SK-N-SH (cell line): ENCODE measurements around the gene GTPBP4. TPM values are rescaled to one million over a fixed set of nuclear protein-coding genes. Genes with fewer than 3 reads are reported as not detected.

ENCODE experiments used
- CTCF ChIA-PET: fragments of 300-600, 350-600 bp; formaldehyde crosslinking; extraction: SDS; loops from one replicate; lab custom pipeline; 2021; lab: Yijun Ruan, JAX
- POLR2A ChIA-PET: fragments of 350-600 bp; sonication (Branson Sonifier 250); formaldehyde crosslinking; extraction: SDS; loops from one replicate; lab custom pipeline; 2020; ENCODE audit warnings: antibody characterized with exemption, inconsistent platforms; lab: Yijun Ruan, JAX
- DNase-seq: peaks from one replicate; pipeline ENCODE4 v3.0.0; 2012
- H2AFZ ChIP-seq: fragments of 200-600 bp; sonication (generic); 2 replicates; pipeline ENCODE4 v1.8.1; 2016; ENCODE audit warnings: antibody characterized with exemption, mild to moderate bottlenecking, low read depth
- H3F3A ChIP-seq: fragments of 200-600 bp; sonication (generic); replicated peaks from 2 replicates; pipeline ENCODE3; 2016; ENCODE audit warnings: antibody characterized with exemption, mild to moderate bottlenecking; ENCODE audit not compliant: insufficient read depth
- H3K27ac ChIP-seq, 2 experiments: fragments of 200-500 bp in 1 of 2; fragments of 200-600 bp in 1 of 2; sonication (Bioruptor generic) in 1 of 2; sonication (generic), shearing (Covaris generic) in 1 of 2; 2 replicates each; pipeline versions ENCODE4 v1.5.1 to v1.6.1; 2014 to 2016; ENCODE audit warnings: low read depth in 2 of 2, inconsistent platforms in 1 of 2, low read length in 1 of 2, mild to moderate bottlenecking in 1 of 2, mixed read lengths in 1 of 2
- H3K27me3 ChIP-seq: fragments of 200-600 bp; sonication (generic), shearing (Covaris generic); 2 replicates; pipeline ENCODE4 v1.6.1; 2016; ENCODE audit warnings: mixed run types; ENCODE audit not compliant: insufficient read depth
- H3K36me3 ChIP-seq, 2 experiments: fragments of 200-500 bp in 1 of 2; fragments of 200-600 bp in 1 of 2; sonication (Bioruptor generic) in 1 of 2; sonication (generic) in 1 of 2; replicated peaks in 1 of 2; 2 replicates each; pipeline versions ENCODE3 to v1.5.1; 2014 to 2016; ENCODE audit warnings: low read length in 1 of 2, mild to moderate bottlenecking in 1 of 2; ENCODE audit not compliant: insufficient read depth in 2 of 2, control insufficient read depth in 1 of 2
- H3K4me1 ChIP-seq, 2 experiments: fragments of 200-500 bp in 1 of 2; fragments of 200-600 bp in 1 of 2; sonication (Bioruptor generic) in 1 of 2; sonication (generic), shearing (Covaris generic) in 1 of 2; 2 replicates each; pipeline versions ENCODE4 v1.5.1 to v1.6.1; 2014 to 2016; ENCODE audit warnings: low read depth in 1 of 2, low read length in 1 of 2, mixed run types in 1 of 2; ENCODE audit not compliant: insufficient read depth in 2 of 2, control insufficient read depth in 1 of 2
- H3K4me2 ChIP-seq: fragments of 200-600 bp; sonication (generic), shearing (Covaris generic); 2 replicates; pipeline ENCODE4 v1.6.1; 2017; ENCODE audit warnings: mixed run types
- H3K4me3 ChIP-seq, 2 experiments: fragments of 200-500 bp in 1 of 2; fragments of 200-600 bp in 1 of 2; sonication (Bioruptor generic) in 1 of 2; sonication (generic), shearing (Covaris generic) in 1 of 2; 2 replicates each; pipeline versions ENCODE4 v1.5.1 to v1.8.1; 2014 to 2016; ENCODE audit warnings: low read depth in 2 of 2, inconsistent platforms in 1 of 2, low read length in 1 of 2, mild to moderate bottlenecking in 1 of 2, mixed read lengths in 1 of 2, moderate library complexity in 1 of 2
- H3K79me2 ChIP-seq: fragments of 200-600 bp; sonication (generic); 2 replicates; pipeline ENCODE4 v1.8.1; 2017; ENCODE audit warnings: mild to moderate bottlenecking; ENCODE audit not compliant: insufficient read depth
- H3K9ac ChIP-seq: fragments of 200-600 bp; sonication (generic); 2 replicates; pipeline ENCODE4 v1.6.1; 2017; ENCODE audit warnings: mixed run types
- H3K9me2 ChIP-seq: fragments of 200-600 bp; sonication (generic); 2 replicates; pipeline ENCODE4 v1.6.1; 2017; ENCODE audit warnings: mixed run types
- H3K9me3 ChIP-seq: fragments of 200-600 bp; sonication (generic); 2 replicates; pipeline ENCODE4 v1.6.1; 2017; ENCODE audit warnings: mixed run types, mild to moderate bottlenecking, moderate library complexity
- H4K20me1 ChIP-seq: fragments of 200-600 bp; sonication (generic); 2 replicates; pipeline ENCODE4 v1.6.1; 2017; ENCODE audit warnings: mild to moderate bottlenecking, mixed run types; ENCODE audit not compliant: insufficient read depth
- CHD2 ChIP-seq: fragments of 150-350 bp; IDR thresholded peaks from 2 replicates; pipeline ENCODE4 v1.6.1; 2018; ENCODE audit warnings: low read length; ENCODE audit not compliant: partially characterized antibody
- CTCF ChIP-seq: fragments of 200-600 bp; sonication (generic); IDR thresholded peaks from 2 replicates; pipeline ENCODE4 v1.6.1; 2017; ENCODE audit warnings: antibody characterized with exemption, mild to moderate bottlenecking, moderate library complexity
- ELF1 ChIP-seq: IDR thresholded peaks from 2 replicates; pipeline ENCODE4 v1.4.0; 2012
- EZH2phosphoT487 ChIP-seq: fragments of 200-600 bp; sonication (generic); IDR thresholded peaks from 2 replicates; pipeline ENCODE4 v1.6.1; 2017; ENCODE audit warnings: low read depth, mixed run types, mild to moderate bottlenecking, antibody characterized with exemption, moderate library complexity, borderline replicate concordance
- FOXJ3 ChIP-seq: sonication (generic); formaldehyde crosslinking; IDR thresholded peaks from 2 replicates; pipeline ENCODE4 v1.5.1; 2020; ENCODE audit warnings: mild to moderate bottlenecking, missing genetic modification reagents
- JUND ChIP-seq: IDR thresholded peaks from 2 replicates; pipeline ENCODE4 v1.4.0; 2012
- MAX ChIP-seq: IDR thresholded peaks from 2 replicates; pipeline ENCODE4 v1.4.0; 2012; ENCODE audit warnings: low read depth
- MXI1 ChIP-seq: IDR thresholded peaks from 2 replicates; pipeline ENCODE4 v1.6.1; 2012; ENCODE audit warnings: mild to moderate bottlenecking, low read depth, low read length, improper control_type of control experiment
- NFIC ChIP-seq: IDR thresholded peaks from 2 replicates; pipeline ENCODE4 v1.4.0; 2012; ENCODE audit warnings: borderline replicate concordance
- PBX3 ChIP-seq: IDR thresholded peaks from 2 replicates; pipeline ENCODE4; 2012
- RCOR1 ChIP-seq: fragments of 150-350 bp; IDR thresholded peaks from 2 replicates; pipeline ENCODE4 v1.6.1; 2017; ENCODE audit warnings: antibody characterized with exemption, low read length
- RFX5 ChIP-seq: IDR thresholded peaks from 2 replicates; pipeline ENCODE4 v1.6.1; 2012; ENCODE audit warnings: mild to moderate bottlenecking, improper control_type of control experiment, low read length
- SMC3 ChIP-seq: IDR thresholded peaks from 2 replicates; pipeline ENCODE4 v1.6.1; 2012; ENCODE audit warnings: low read depth, low read length, improper control_type of control experiment
- TAF1 ChIP-seq: IDR thresholded peaks from 2 replicates; pipeline ENCODE4 v1.6.1; 2012; ENCODE audit warnings: low read depth, mild to moderate bottlenecking, low read length, moderate library complexity, borderline replicate concordance
- TEAD4 ChIP-seq: IDR thresholded peaks from 2 replicates; pipeline ENCODE4 v1.4.0; 2012; ENCODE audit warnings: mild to moderate bottlenecking, borderline replicate concordance; ENCODE audit not compliant: insufficient read depth
- USF1 ChIP-seq: IDR thresholded peaks from 2 replicates; pipeline ENCODE4 v1.4.0; 2012; ENCODE audit warnings: low read depth, borderline replicate concordance
- YY1 ChIP-seq: IDR thresholded peaks from 2 replicates; pipeline ENCODE4 v1.4.0; 2012; ENCODE audit warnings: low read depth, mild to moderate bottlenecking
- WGBS: methylation state at CpG from one replicate; pipeline ENCODE4 v1.1.6; 2017; ENCODE audit warnings: low lambda C conversion rate; 5-methylcytosine and 5-hydroxymethylcytosine counted together
- polyA plus RNA-seq, 3 experiments: library from polyadenylated mRNA; depleted of rRNA; stranded (reverse); fragments of >200 nt; gene quantifications; 2 replicates each; pipeline ENCODE4 v1.2.3, GENCODE V29; 2012

GTPBP4 gene
- polyA plus RNA-seq, 1 of the 3 experiments (the other 2 are of a cell fraction) = 36.6 TPM

- Histone ChIP-seq H2AFZ (no peak overlapping the region), H3K4me3 (no peak overlapping the region), H3K36me3 (peaks cover 76 to 84% of the 10 kb centered on the region in 2 experiments), H3K4me1 (peaks cover 0 to 9% of the 10 kb centered on the region in 2 experiments; a peak in 1 of 4 replicates), H3F3A (peaks cover 3% of the 10 kb centered on the region), H3K27me3 (no peaks in the 10 kb centered on the region), H3K79me2 (peaks cover 96% of the 10 kb centered on the region), H3K9me2 (no peaks in the 10 kb centered on the region), H3K27ac (no peak overlapping the region), H3K4me2 (no peak overlapping the region), H3K9ac (no peak overlapping the region), H3K9me3 (no peaks in the 10 kb centered on the region), H4K20me1 (peaks cover 45% of the 10 kb centered on the region)
- TF ChIP-seq RCOR1 (no peak), CHD2 (no peak), MXI1 (no peak), PBX3 (no peak), CTCF (no peak), MAX (no peak), TAF1 (no peak), JUND (no peak), SMC3 (no peak), TEAD4 (no peak)
- no peak for DNase-seq
- 94% methylated on average over 7 of the region's 7 CpGs for WGBS
- ChIA-PET CTCF (no interaction called here), POLR2A (no interaction called here)
These were observed 7.3 kb downstream of the GTPBP4 start for GRCh38 chr10:995559-995926.

GRCh38 chr10:996031-996430, 7.8 kb downstream of the GTPBP4 start:
- Histone ChIP-seq H3K9ac (no peak overlapping the region), H3K9me2 (no peaks in the 10 kb centered on the region), H3K27ac (no peak overlapping the region; a peak in 1 of 4 replicates), H3F3A (peaks cover 3% of the 10 kb centered on the region), H3K36me3 (peaks cover 77 to 86% of the 10 kb centered on the region in 2 experiments), H3K9me3 (no peaks in the 10 kb centered on the region), H3K4me2 (no peak overlapping the region), H2AFZ (no peak overlapping the region), H3K27me3 (no peaks in the 10 kb centered on the region), H4K20me1 (peaks cover 40% of the 10 kb centered on the region), H3K4me1 (peaks cover 0 to 5% of the 10 kb centered on the region in 2 experiments; a peak in 1 of 4 replicates), H3K79me2 (peaks cover 96% of the 10 kb centered on the region), H3K4me3 (no peak overlapping the region)
- 99% methylated on average over 12 of the region's 12 CpGs for WGBS
- ChIA-PET CTCF (no interaction called here), POLR2A (no interaction called here)
- no peak for DNase-seq
- TF ChIP-seq EZH2phosphoT487 = no peak
- no peak for TF ChIP-seq YY1
- no peak for TF ChIP-seq USF1
- TF ChIP-seq NFIC = no peak
- no peak for TF ChIP-seq MXI1
- no peak for TF ChIP-seq ELF1
- no peak for TF ChIP-seq CHD2
- TF ChIP-seq RCOR1 = no peak
- TF ChIP-seq RFX5 = no peak
- TF ChIP-seq TEAD4 = no peak
- TF ChIP-seq TAF1 = no peak
- TF ChIP-seq FOXJ3 (CRISPR knock-in tag) = no peak
